BLaER1 (cell line): Measurements from ENCODE around the gene SLC22A31.

Experiments
- H3K27ac ChIP-seq: shearing (Covaris generic); formaldehyde crosslinking; 2 replicates; pipeline ENCODE4 v1.8.1; 2022
- H3K27me3 ChIP-seq: shearing (Covaris generic); formaldehyde crosslinking; 2 replicates; pipeline ENCODE4 v1.8.1; 2022
- H3K36me3 ChIP-seq: shearing (Covaris generic); formaldehyde crosslinking; 2 replicates; pipeline ENCODE4 v1.8.1; 2022
- H3K4me1 ChIP-seq: shearing (Covaris generic); formaldehyde crosslinking; 2 replicates; pipeline ENCODE4 v1.8.1; 2022
- H3K4me2 ChIP-seq: shearing (Covaris generic); formaldehyde crosslinking; 2 replicates; pipeline ENCODE4 v1.8.1; 2022
- H3K4me3 ChIP-seq: shearing (Covaris generic); formaldehyde crosslinking; 2 replicates; pipeline ENCODE4 v1.8.1; 2022
- H3K9ac ChIP-seq: shearing (Covaris generic); formaldehyde crosslinking; 2 replicates; pipeline ENCODE4 v1.8.1; 2022
- H3K9me3 ChIP-seq: shearing (Covaris generic); formaldehyde crosslinking; 2 replicates; pipeline ENCODE4 v1.8.1; 2022
- H4K20me1 ChIP-seq: shearing (Covaris generic); formaldehyde crosslinking; 2 replicates; pipeline ENCODE4 v1.8.1; 2022
- Cebpa-rat ChIP-seq: shearing (Covaris generic); IDR thresholded peaks from 2 replicates; pipeline ENCODE4 v1.8.1; 2022

Gene SLC22A31

GRCh38 chr16:89160977-89161701, 39.2 kb downstream of the SLC22A31 start:
- Histone ChIP-seq H3K36me3 (no peaks in the 10 kb centered on the region), H3K9ac (no peak overlapping the region), H3K9me3 (no peaks in the 10 kb centered on the region), H3K4me3 (no peak overlapping the region), H4K20me1 (no peaks in the 10 kb centered on the region), H3K4me1 (peaks cover 81% of the 10 kb centered on the region), H3K27ac (no peak overlapping the region), H3K27me3 (no peaks in the 10 kb centered on the region), H3K4me2 (peak overlapping the region; percentile 56)
- no peak for TF ChIP-seq Cebpa-rat

- no peaks in the 10 kb centered on the region for H3K36me3 ChIP-seq
- H3K9me3 ChIP-seq, result no peaks in the 10 kb centered on the region
- 0 out of 2 replicates have a peak overlapping the region, but pooled peaks have one; percentile 7 for H3K27ac ChIP-seq
- TF ChIP-seq Cebpa-rat, result no peak
- H3K9ac ChIP-seq, result no peak overlapping the region
- H3K4me3 ChIP-seq, result no peak overlapping the region
- H3K4me1 ChIP-seq, result peaks cover 93% of the 10 kb centered on the region
- peak overlapping the region; percentile 75 for H3K4me2 ChIP-seq
- H3K27me3 ChIP-seq, result no peaks in the 10 kb centered on the region
- H4K20me1 ChIP-seq, result no peaks in the 10 kb centered on the region
Observed at GRCh38 chr16:89159850-89160354, 40.4 kb downstream of the SLC22A31 start.

GRCh38 chr16:89159066-89159849, 41.1 kb downstream of the SLC22A31 start:
- Histone ChIP-seq H3K4me1 (peaks cover 96% of the 10 kb centered on the region), H4K20me1 (no peaks in the 10 kb centered on the region), H3K4me3 (no peak overlapping the region), H3K9me3 (no peaks in the 10 kb centered on the region), H3K9ac (no peak overlapping the region), H3K27me3 (no peaks in the 10 kb centered on the region), H3K36me3 (no peaks in the 10 kb centered on the region), H3K27ac (0 out of 2 replicates have a peak overlapping the region, but pooled peaks have one; percentile 7), H3K4me2 (peak overlapping the region; percentile 75)
- no peak for TF ChIP-seq Cebpa-rat

GRCh38 chr16:89157778-89158177, 42.6 kb downstream of the SLC22A31 start:
- TF ChIP-seq Cebpa-rat, result no peak
- Histone ChIP-seq H3K27me3 (no peaks in the 10 kb centered on the region), H3K4me2 (no peak overlapping the region)

GRCh38 chr16:89156740-89157645, 43.3 kb downstream of the SLC22A31 start:
- no peak for TF ChIP-seq Cebpa-rat
- Histone ChIP-seq H3K9ac (peak overlapping the region; percentile 41; the same call in 1 of the 2 replicates), H3K4me1 (peaks cover 96% of the 10 kb centered on the region), H3K4me2 (peak overlapping the region; percentile 77), H3K9me3 (no peaks in the 10 kb centered on the region), H4K20me1 (no peaks in the 10 kb centered on the region), H3K4me3 (no peak overlapping the region), H3K27me3 (no peaks in the 10 kb centered on the region), H3K36me3 (peaks cover 10% of the 10 kb centered on the region), H3K27ac (peak overlapping the region; percentile 55)

More at GRCh38 chr16:89157778-89158177, 42.6 kb downstream of the SLC22A31 start:
- H3K9ac ChIP-seq, result no peak overlapping the region
- H3K4me1 ChIP-seq, result peaks cover 96% of the 10 kb centered on the region
- no peak overlapping the region for H3K4me3 ChIP-seq
- no peaks in the 10 kb centered on the region for H3K9me3 ChIP-seq
- peaks cover 2% of the 10 kb centered on the region; the same call in 1 of the 2 replicates for H3K36me3 ChIP-seq
- no peaks in the 10 kb centered on the region for H4K20me1 ChIP-seq
- no peak overlapping the region for H3K27ac ChIP-seq

- Histone ChIP-seq H3K27me3 (no peaks in the 10 kb centered on the region), H4K20me1 (no peaks in the 10 kb centered on the region), H3K9ac (peak overlapping the region; percentile 41; the same call in 1 of the 2 replicates), H3K4me3 (no peak overlapping the region), H3K9me3 (no peaks in the 10 kb centered on the region), H3K4me2 (peak overlapping the region; percentile 77), H3K4me1 (peaks cover 88% of the 10 kb centered on the region), H3K27ac (peak overlapping the region; percentile 55), H3K36me3 (peaks cover 19% of the 10 kb centered on the region)
- no peak for TF ChIP-seq Cebpa-rat
Observed at GRCh38 chr16:89155851-89156739, 44.2 kb downstream of the SLC22A31 start.

- H4K20me1 ChIP-seq, result no peaks in the 10 kb centered on the region
- peaks cover 4% of the 10 kb centered on the region for H3K9me3 ChIP-seq
- H3K4me2 ChIP-seq, result peak overlapping the region; percentile 77
- H3K36me3 ChIP-seq, result peaks cover 27% of the 10 kb centered on the region
- H3K4me1 ChIP-seq, result peaks cover 81% of the 10 kb centered on the region
- no peaks in the 10 kb centered on the region for H3K27me3 ChIP-seq
- peak overlapping the region; percentile 60; the same call in 1 of the 2 replicates for H3K27ac ChIP-seq
- TF ChIP-seq Cebpa-rat, result no peak
- no peak overlapping the region for H3K4me3 ChIP-seq
- peak overlapping the region; percentile 52; the same call in 1 of the 2 replicates for H3K9ac ChIP-seq
Observed at GRCh38 chr16:89155184-89155679, 45.1 kb downstream of the SLC22A31 start.
